HG03520 (cell line): ENCODE data around the gene CHST8.
"Not testable (repeated sequence)": the region's sequence is repeated elsewhere in the genome, so short reads cannot be mapped to it uniquely, and the experiment has no call there.

ENCODE experiments used
- ATAC-seq: cut with Tn5 transposase; IDR thresholded peaks from one replicate; pipeline ENCODE4 v1.9.1; 2021; ENCODE audit warnings: mild to moderate bottlenecking, moderate library complexity; ENCODE audit not compliant: unreplicated experiment

CHST8 gene

DNA sequence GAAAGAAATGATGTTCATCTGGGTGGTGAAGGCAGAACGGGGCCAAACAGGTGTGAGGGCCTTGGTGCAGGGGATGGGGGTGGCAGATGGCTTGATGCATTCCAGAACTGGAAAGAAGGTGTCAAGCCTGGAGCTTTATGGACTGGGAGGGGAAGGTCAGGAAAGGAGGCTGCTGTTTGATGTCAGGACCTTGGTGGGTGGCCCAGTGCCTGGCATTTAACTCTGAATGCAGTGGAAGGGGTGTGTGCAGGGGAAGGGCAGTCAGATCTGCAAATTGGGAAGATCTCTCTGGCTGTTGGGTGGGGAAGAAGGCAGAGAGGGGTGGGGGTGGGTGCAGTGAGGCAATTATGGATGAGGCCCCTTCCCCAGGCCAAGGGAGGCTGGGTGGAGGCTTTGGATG is 186.6 kb downstream of the CHST8 start:
- no peak for ATAC-seq

GRCh38 chr19:33809960-33810359 is 188.2 kb downstream of the CHST8 start:
- no peak for ATAC-seq

DNA sequence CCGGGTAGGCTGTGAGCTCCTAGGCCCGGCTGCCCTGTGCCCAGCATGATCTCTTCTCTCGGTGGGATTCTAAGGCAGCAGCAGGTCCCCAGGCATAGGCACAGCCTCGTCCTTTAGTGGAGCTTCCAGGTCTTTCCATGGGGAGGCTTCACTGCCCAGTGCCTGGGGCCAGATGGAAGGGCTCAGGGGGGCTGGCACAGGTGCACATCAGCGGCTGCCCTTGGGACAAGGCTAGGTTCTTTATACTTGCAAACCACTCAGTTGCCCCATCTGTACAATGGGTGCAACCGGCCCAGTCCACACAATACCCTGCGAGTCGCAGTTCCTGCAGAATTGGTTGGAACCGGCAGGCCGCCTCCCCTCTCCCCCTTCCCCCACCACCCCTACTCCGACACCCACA is 189.1 kb downstream of the CHST8 start:
- no peak for ATAC-seq

DNA sequence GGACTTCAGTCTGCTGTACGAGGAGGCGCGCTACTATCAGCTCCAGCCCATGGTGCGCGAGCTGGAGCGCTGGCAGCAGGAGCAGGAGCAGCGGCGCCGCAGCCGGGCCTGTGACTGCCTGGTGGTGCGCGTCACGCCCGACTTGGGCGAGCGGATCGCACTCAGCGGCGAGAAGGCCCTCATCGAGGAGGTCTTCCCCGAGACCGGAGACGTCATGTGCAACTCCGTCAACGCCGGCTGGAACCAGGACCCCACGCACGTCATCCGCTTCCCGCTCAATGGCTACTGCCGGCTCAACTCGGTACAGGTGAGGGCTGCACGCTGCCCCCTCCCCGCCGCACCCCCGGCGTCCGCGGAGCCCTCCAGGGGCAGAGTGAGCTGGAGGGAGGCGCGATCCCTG is 189.5 kb downstream of the CHST8 start:
- ATAC-seq, result no peak

DNA sequence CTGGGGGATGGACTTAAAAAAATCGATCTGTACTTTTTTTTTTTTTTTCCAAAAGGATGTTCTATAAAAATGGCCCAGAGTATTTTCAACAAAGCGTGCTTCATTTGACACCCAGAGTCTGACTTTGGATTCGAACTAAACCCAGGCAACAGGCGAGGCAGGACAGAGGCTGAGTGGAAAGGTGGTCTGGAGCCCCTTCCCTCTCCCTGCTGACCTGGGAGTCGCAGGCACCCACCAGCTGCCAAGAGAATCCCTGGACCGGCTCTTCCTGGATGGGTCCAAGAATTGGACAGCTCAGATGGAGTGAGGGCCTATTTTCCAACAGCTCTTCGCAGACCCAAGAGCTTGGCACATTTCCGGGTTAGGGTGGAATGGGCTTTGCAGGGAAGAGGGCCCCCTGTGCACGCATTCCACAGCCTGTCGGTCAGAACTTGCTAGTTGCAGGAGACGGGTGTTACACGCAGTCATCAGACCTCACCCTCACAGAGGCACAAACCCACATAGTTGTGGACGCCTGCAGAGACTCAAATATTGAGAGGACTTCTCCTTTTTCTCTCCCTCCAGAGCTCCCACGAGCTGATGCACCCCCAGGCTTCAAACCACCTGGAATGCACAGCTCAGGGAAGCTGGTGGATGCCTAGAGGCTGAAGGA is 190.1 kb downstream of the CHST8 start:
- no peak for ATAC-seq

DNA sequence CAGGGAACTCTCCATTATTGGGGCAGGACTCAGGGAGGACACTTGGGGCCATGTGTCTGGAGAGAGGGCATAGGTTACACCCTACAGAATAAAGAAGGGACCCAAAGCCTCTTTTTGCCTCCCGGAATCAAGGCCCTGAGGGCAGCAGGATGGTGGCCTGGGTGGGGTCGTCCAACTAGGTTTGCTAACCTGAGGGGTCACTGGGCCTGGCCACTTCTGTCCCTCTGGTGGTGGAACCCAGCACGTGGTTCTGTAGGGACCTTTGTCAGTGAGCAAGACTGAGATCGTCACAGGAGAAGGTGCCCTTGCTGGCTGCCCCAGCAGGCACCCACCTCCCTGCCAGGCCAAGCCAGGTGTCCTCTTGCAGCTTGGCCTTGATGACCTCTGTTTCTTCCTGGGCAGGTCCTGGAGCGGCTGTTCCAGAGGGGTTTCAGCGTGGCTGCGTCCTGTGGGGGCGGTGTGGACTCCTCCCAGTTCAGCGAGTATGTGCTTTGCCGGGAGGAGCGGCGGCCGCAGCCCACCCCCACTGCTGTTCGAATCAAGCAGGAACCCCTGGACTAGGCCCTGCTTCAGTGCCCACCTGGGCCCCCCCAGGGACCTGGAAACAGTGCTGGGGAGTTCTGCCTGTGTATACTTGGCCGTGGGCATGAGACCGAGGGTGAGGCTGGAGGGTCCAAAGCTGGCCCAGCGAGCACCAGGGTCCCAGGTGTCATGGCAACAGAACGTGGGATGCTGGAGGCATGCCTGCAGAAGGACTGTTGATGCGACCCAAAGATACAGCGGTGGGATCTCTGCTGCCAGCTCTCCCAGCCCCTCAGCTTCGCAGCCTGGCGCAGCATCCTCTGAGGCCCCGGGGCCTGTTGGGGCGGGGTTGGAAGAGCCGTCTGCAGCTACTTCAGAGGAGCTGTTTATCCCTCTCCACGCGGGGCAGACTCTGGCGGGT is 190.9 kb downstream of the CHST8 start:
- no peak for ATAC-seq

DNA sequence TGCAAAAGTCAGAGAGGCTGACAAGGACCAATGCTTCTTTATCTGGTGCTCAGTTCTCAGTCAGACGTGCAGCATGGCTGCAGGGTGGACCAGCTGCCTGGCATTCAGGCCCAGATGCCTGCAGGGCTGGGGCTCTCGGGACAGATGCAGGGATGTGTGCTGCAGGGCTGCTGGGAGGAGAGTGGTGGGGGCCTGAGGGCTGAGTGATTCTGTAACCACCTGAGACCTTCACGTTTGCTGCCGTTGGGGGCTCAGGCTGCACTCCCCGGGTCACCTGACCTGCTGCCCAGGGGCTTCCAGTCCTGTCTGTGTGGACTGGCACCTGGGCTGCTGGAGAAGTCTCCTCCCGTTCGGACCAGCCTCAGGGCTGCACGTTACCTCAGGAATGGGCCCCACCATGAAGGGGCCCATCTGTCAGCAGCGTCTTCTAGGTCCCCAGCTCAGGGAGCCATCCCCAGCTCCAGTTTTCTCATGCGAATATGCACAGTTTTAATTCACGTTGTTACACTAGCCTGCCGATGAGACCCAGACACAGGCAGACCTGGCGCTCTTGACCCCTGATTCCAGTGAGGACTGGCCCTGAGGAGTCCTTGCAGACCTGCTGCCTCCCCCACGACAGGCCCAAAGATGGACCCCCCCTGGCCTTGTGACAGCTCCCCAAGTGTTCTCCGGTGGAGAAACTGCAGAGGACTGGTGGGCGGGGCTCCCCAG is 191.8 kb downstream of the CHST8 start:
- no peak for ATAC-seq

- no peak for ATAC-seq
These were observed 192.7 kb downstream of the CHST8 start for GRCh38 chr19:33814181-33815165.

- no peak for ATAC-seq
These were observed 193.9 kb downstream of the CHST8 start for GRCh38 chr19:33815380-33816340.

- no peak for ATAC-seq
These were observed 196.7 kb downstream of the CHST8 start for GRCh38 chr19:33818411-33818810.

GRCh38 chr19:33819078-33819477 is 197.3 kb downstream of the CHST8 start:
- not testable (repeated sequence) for ATAC-seq

GRCh38 chr19:33819506-33819879 is 197.7 kb downstream of the CHST8 start:
- no peak for ATAC-seq

DNA sequence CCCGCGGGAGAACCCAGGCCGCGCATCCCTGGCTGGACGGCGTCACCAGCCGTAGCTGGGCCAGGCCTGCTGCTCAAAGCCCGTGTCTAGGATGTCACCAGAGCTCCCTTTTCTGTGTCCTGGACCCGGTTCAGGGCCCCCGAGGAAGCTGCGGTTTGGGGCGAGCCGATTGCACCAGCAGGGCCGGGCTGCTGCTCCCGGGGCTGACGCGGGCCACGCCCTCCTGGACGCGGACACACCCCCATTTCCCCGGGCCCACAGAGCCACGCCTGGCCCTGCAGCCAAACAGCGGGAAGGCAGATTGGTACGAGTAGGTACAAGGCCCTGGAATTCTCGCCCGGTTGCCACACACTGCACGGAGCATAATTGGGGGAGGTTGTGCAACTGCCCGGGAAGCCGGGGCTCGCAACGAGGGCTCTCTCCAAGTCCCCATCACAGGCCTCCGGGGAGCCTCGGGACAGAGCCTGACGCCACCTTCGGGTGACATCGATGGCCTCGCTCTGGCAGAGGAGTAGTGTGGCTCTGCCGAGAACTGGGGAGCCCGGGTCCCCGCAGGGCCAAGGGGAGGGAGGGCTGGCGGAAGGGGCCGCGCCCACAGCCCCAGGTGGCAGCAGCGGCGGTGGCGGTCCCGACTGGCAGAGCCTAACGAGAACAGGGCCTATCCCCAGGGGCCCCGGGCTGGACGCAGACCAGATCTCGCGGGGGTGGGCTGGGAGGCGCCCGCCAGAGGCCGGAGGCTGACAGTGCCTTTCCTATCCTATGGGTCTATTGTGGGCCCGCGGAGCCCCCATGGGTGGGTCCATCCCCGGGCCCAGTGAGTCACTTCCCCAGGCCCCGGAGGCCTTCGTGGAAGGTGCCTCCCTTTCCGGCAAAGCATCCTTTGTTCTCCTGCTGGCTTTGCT is 198.4 kb downstream of the CHST8 start:
- ATAC-seq, result no peak

DNA sequence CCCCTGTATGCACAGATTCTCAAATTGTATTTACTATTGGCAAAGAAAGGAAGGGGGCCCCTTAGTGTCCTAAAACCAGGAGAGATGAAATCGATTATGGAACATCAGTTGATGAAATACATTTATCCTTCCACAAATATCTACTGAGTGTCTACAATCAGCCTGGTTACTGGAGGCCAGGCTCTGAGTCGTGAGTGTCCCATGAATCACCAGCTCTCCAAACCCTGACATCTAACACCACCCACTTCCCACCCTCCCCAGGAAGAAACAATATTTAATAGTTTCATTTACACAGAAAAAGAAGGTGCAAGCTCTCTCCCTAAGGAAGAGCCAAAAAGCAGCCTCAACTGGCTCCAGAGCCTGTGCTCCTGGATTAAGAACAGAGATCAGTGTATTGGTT is 200.1 kb downstream of the CHST8 start:
- no peak for ATAC-seq
